A549 (cell line): ENCODE measurements around the gene VWF. TPM values are rescaled to one million over a fixed set of nuclear protein-coding genes. Genes with fewer than 3 reads are reported as not detected.

Experiments used
- ATAC-seq, 2 experiments: fragments of 200-7000 bp in 1 of 2; fragments of >200 bp in 1 of 2; cut with Nextera tagmentation in 1 of 2; cut with Tn5 transposase in 1 of 2; 3 replicates each; pipeline versions ENCODE4 v1.8.0 to v1.9.1; 2018 to 2020; ENCODE audit warnings: mild to moderate bottlenecking in 1 of 2, moderate library complexity in 1 of 2
- CTCF ChIA-PET: fragments of 300-600 bp; sonication (Branson Sonifier 250); formaldehyde crosslinking; extraction: SDS; loops from one replicate; lab custom pipeline; 2021; ENCODE audit warnings: antibody characterized with exemption, inconsistent platforms; lab: Yijun Ruan, JAX
- POLR2A ChIA-PET: fragments of 350-600 bp; formaldehyde crosslinking; extraction: SDS; loops from one replicate; lab custom pipeline; 2021; ENCODE audit warnings: antibody characterized with exemption, inconsistent platforms; lab: Yijun Ruan, JAX
- DNase-seq, 2 experiments: peaks; one replicate each; pipeline versions ENCODE4 v3.0.0 to v3.0.0-alpha.2; 2011 to 2016; ENCODE audit warnings: low read depth in 1 of 2, low spot score in 1 of 2
- FAIRE-seq: peaks from 2 replicates; lab custom pipeline; 2011; peaks lifted over from hg19 to GRCh38; lab: Jason Lieb, UNC
- H3K27ac ChIP-seq, 2 experiments: fragments of >200 bp; sonication (Bioruptor Twin); formaldehyde crosslinking; 3 replicates each; pipeline ENCODE4 v1.5.1; 2016 to 2017
- H3K4me1 ChIP-seq: fragments of >200 bp; sonication (Bioruptor Twin); formaldehyde crosslinking; 3 replicates; pipeline ENCODE4 v1.6.1; 2016
- H3K4me2 ChIP-seq: fragments of >200 bp; sonication (Bioruptor Twin); formaldehyde crosslinking; 3 replicates; pipeline ENCODE4 v1.6.1; 2016
- H3K4me3 ChIP-seq: fragments of >200 bp; sonication (Bioruptor Twin); formaldehyde crosslinking; 3 replicates; pipeline ENCODE4 v1.5.1; 2016
- H3K9me3 ChIP-seq: fragments of >200 bp; sonication (Bioruptor Twin); formaldehyde crosslinking; 3 replicates; pipeline ENCODE4 v1.6.1; 2016
- CEBPB ChIP-seq, 2 experiments: fragments of >200 bp in 1 of 2; sonication (Bioruptor Twin) in 1 of 2; formaldehyde crosslinking in 1 of 2; IDR thresholded peaks; 2 replicates each; pipeline ENCODE4 v1.6.1; 2012 to 2016
- CHD2 ChIP-seq: fragments of 150-350 bp; IDR thresholded peaks from 2 replicates; pipeline ENCODE4 v1.6.1; 2014; ENCODE audit warnings: low read length; ENCODE audit not compliant: partially characterized antibody
- CTCF ChIP-seq: fragments of >200 bp; sonication (Bioruptor Twin); formaldehyde crosslinking; IDR thresholded peaks from 3 replicates; pipeline ENCODE4 v1.5.1; 2016
- E2F6 ChIP-seq: IDR thresholded peaks from 2 replicates; pipeline ENCODE4 v1.6.1; 2012; ENCODE audit warnings: low read depth, borderline replicate concordance
- EHMT2 ChIP-seq: fragments of 200-600 bp; sonication (generic); IDR thresholded peaks from 2 replicates; pipeline ENCODE4 v1.6.1; 2016; ENCODE audit warnings: antibody characterized with exemption, low read depth, mild to moderate bottlenecking, moderate library complexity
- GATA3 ChIP-seq: IDR thresholded peaks from 2 replicates; pipeline ENCODE4 v1.6.1; 2012; ENCODE audit warnings: borderline replicate concordance
- HES2 ChIP-seq: fragments of >200 bp; sonication (Bioruptor Twin); formaldehyde crosslinking; IDR thresholded peaks from 2 replicates; pipeline ENCODE4 v1.6.1; 2016
- HOXB13 ChIP-seq: fragments of 250-450 bp; sonication (Bioruptor Pico); IDR thresholded peaks from 2 replicates; pipeline ENCODE4 v1.5.0; 2020; ENCODE audit warnings: low read depth, mild to moderate bottlenecking, moderate library complexity
- MAX ChIP-seq: IDR thresholded peaks from 2 replicates; pipeline ENCODE4 v1.6.1; 2012
- MYC ChIP-seq: IDR thresholded peaks from 2 replicates; pipeline ENCODE4 v1.6.1; 2012; ENCODE audit warnings: mild to moderate bottlenecking, inconsistent platforms, low read length, improper control_type of control experiment, borderline replicate concordance
- NPAS2 ChIP-seq: fragments of 250-450 bp; sonication (Bioruptor Pico); IDR thresholded peaks from 2 replicates; pipeline ENCODE4 v1.8.0; 2022; ENCODE audit warnings: mild to moderate bottlenecking, moderate library complexity, borderline replicate concordance
- POLR2A ChIP-seq: IDR thresholded peaks from 2 replicates; pipeline ENCODE4 v1.6.1; 2012; ENCODE audit warnings: mild to moderate bottlenecking, low read length
- RAD21 ChIP-seq, 2 experiments: fragments of >200 bp in 1 of 2; sonication (Bioruptor Twin) in 1 of 2; formaldehyde crosslinking in 1 of 2; IDR thresholded peaks in 1 of 2; conservative IDR thresholded peaks in 1 of 2; 2 replicates in 1 of 2; 3 replicates in 1 of 2; pipeline ENCODE4 v1.6.1; 2012 to 2018; ENCODE audit warnings: inconsistent platforms in 1 of 2
- RCOR1 ChIP-seq: fragments of 150-350 bp; IDR thresholded peaks from 2 replicates; pipeline ENCODE4 v1.6.1; 2014; ENCODE audit warnings: antibody characterized with exemption, low read length, low read depth
- RNF2 ChIP-seq: fragments of 200-600 bp; sonication (generic); IDR thresholded peaks from 2 replicates; pipeline ENCODE4 v1.6.1; 2016; ENCODE audit warnings: low read depth, mild to moderate bottlenecking, antibody characterized with exemption, moderate library complexity, borderline replicate concordance
- SMC3 ChIP-seq: fragments of >200 bp; sonication (Bioruptor Twin); formaldehyde crosslinking; IDR thresholded peaks from 3 replicates; pipeline ENCODE4 v1.6.1; 2018; ENCODE audit warnings: inconsistent platforms
- TFCP2L1 ChIP-seq: fragments of 250-450 bp; sonication (Bioruptor Pico); IDR thresholded peaks from 2 replicates; pipeline ENCODE4 v1.5.0; 2021; ENCODE audit warnings: mild to moderate bottlenecking
- ZC3H11A ChIP-seq: fragments of 450-650 bp; IDR thresholded peaks from 2 replicates; pipeline ENCODE4 v1.6.1; 2014; ENCODE audit warnings: antibody characterized with exemption, mild to moderate bottlenecking
- ZNF302 ChIP-seq: fragments of 250-450 bp; sonication (Bioruptor Pico); IDR thresholded peaks from 2 replicates; pipeline ENCODE4 v1.9.0; 2021; ENCODE audit warnings: inconsistent platforms, mild to moderate bottlenecking, moderate library complexity
- WGBS: methylation state at CpG from one replicate; pipeline ENCODE4 v1.1.6; 2017; ENCODE audit errors: missing lambda C conversion rate; 5-methylcytosine and 5-hydroxymethylcytosine counted together
- polyA plus RNA-seq, 4 experiments: library from polyadenylated mRNA; depleted of rRNA in 3 of 4; stranded (reverse); fragments of >200 nt; fragmentation: RNase III in 1 of 4; extraction: RNeasy Plus Mini Kit Qiagen cat#74134 plus additional on column Dnase treatment in 1 of 4; gene quantifications; 2 replicates in 3 of 4; 3 replicates in 1 of 4; pipeline ENCODE4 v1.2.3, GENCODE V29; 2011 to 2017

VWF gene
- polyA plus RNA-seq, 2 of the 4 experiments (the other 2 are of a cell fraction) = 0.01 TPM; not detected in 1

GRCh38 chr12:6074979-6075585 is 49.4 kb downstream of the VWF start:
- H3K27ac ChIP-seq = no peak overlapping the region
- CTCF ChIA-PET = interaction anchor here (0.5 to 1.6 kb wide), 4 partner anchors 23 to 152 kb away, joined by 3 to 5 read pairs (median 3); no protein-coding TSS in a partner anchor
- WGBS = 67% methylated on average over 21 of the region's 31 CpGs
- TF ChIP-seq E2F6 (no peak), HES2 (no peak), MYC (no peak), GATA3 (no peak), RNF2 (no peak)
- no peaks in the 10 kb centered on the region for H3K4me1 ChIP-seq
- POLR2A ChIA-PET = no interaction called here
- FAIRE-seq (no peak), ATAC-seq (no peak), DNase-seq (no peak)
- no peak overlapping the region for H3K4me3 ChIP-seq
- H3K9me3 ChIP-seq = no peaks in the 10 kb centered on the region
- H3K4me2 ChIP-seq = no peak overlapping the region

- H3K4me3 ChIP-seq = no peak overlapping the region
- CTCF ChIA-PET = interaction anchor here (0.5 to 2.9 kb wide), 6 partner anchors 22 to 210 kb away, joined by 3 to 11 read pairs (median 3); no protein-coding TSS in a partner anchor
- FAIRE-seq = no peak
Observed at GRCh38 chr12:6074427-6074826, 50.0 kb downstream of the VWF start.

GRCh38 chr12:6073426-6073825 is 51.0 kb downstream of the VWF start:
- FAIRE-seq = no peak
- CTCF ChIA-PET = interaction anchor here (0.7 to 11.6 kb wide), 8 partner anchors 10 to 212 kb away, joined by 3 to 144 read pairs (median 10); no protein-coding TSS in a partner anchor
- TF ChIP-seq CTCF = no peak
- no peak for TF ChIP-seq ZC3H11A
- TF ChIP-seq MAX = no peak
- no peak for TF ChIP-seq CHD2
- POLR2A ChIA-PET = interaction anchor here (1.3 kb wide), 1 partner anchor 206 kb away, joined by 3 read pairs; no protein-coding TSS in a partner anchor
- Histone ChIP-seq H3K9me3 (no peaks in the 10 kb centered on the region), H3K27ac (no peak overlapping the region), H3K4me2 (no peak overlapping the region), H3K4me3 (no peak overlapping the region), H3K4me1 (0 out of 3 replicates have a peak, but pooled peaks cover 4% of the 10 kb centered on the region)
- no peak for DNase-seq
- ATAC-seq = no peak
- WGBS = 85% methylated on average over 7 of the region's 7 CpGs

More at GRCh38 chr12:6074427-6074826, 50.0 kb downstream of the VWF start:
- no peak for ATAC-seq
- H3K9me3 ChIP-seq = no peaks in the 10 kb centered on the region
- H3K4me1 ChIP-seq = no peaks in the 10 kb centered on the region
- no peak overlapping the region for H3K4me2 ChIP-seq
- POLR2A ChIA-PET = no interaction called here
- no peak for DNase-seq
- H3K27ac ChIP-seq = no peak overlapping the region
- 71% methylated on average over 4 of the region's 4 CpGs for WGBS
- TF ChIP-seq RCOR1 (no peak), MYC (no peak), POLR2A (no peak), TFCP2L1 (CRISPR knock-in tag) (no peak), SMC3 (no peak), ZNF302 (CRISPR knock-in tag) (no peak), EHMT2 (no peak)

- ChIA-PET CTCF (interaction anchor here (0.7 to 11.6 kb wide), 10 partner anchors 8 to 214 kb away, joined by 3 to 144 read pairs (median 8); no protein-coding TSS in a partner anchor), POLR2A (interaction anchor here (1.3 kb wide), 1 partner anchor 207 kb away, joined by 3 read pairs; no protein-coding TSS in a partner anchor)
- TF ChIP-seq RAD21 (conservative IDR thresholded peaks at IDR 0.05 in 1 of 2, IDR thresholded peaks at IDR 0.05 in 1 of 2) (peak in 1 of 2 experiments; percentile 15; a peak in 1 of 5 replicates), CEBPB (IDR thresholded peaks at IDR 0.05) (0 out of 4 replicates have a peak, but pooled peaks of 1 of the 2 experiments have one; percentile 36), NPAS2 (CRISPR knock-in tag) (no peak), HOXB13 (CRISPR knock-in tag) (no peak)
- DNase-seq = peak in 1 of 2 experiments; percentile 66
- WGBS = 88% methylated on average over 9 of the region's 10 CpGs
- no peak for FAIRE-seq
- no peak overlapping the region for H3K4me3 ChIP-seq
- no peak overlapping the region for H3K4me2 ChIP-seq
- H3K27ac ChIP-seq = no peak overlapping the region
- 0 out of 3 replicates have a peak, but pooled peaks cover 4% of the 10 kb centered on the region for H3K4me1 ChIP-seq
- peak in 1 of 2 experiments; percentile 48; a peak in 3 of 6 replicates for ATAC-seq
- no peaks in the 10 kb centered on the region for H3K9me3 ChIP-seq
Observed at GRCh38 chr12:6072302-6072752, 52.1 kb downstream of the VWF start.
